ENCODE data around the gene SLCO3A1. TPM values are rescaled to one million over a fixed set of nuclear protein-coding genes. Genes with fewer than 3 reads are reported as not detected.

The SLCO3A1 gene
- total RNA-seq, 2 donors from 2014 or later, result 7.2 to 11.4 TPM

- Mint-ChIP-seq H3K27ac (no peak overlapping the region), H3K36me3 (ENCODE audit: low read depth) (no peaks in the 10 kb centered on the region), H3K4me1 (peaks cover under 1% of the 10 kb centered on the region), H3K9me3 (no peaks in the 10 kb centered on the region), H3K4me3 (no peak overlapping the region), H3K27me3 (ENCODE audit: insufficient read depth) (no peaks in the 10 kb centered on the region)
- Histone ChIP-seq H3K9ac (ENCODE audit: extremely low read depth, low read length, poor library complexity, severe bottlenecking) (no peak overlapping the region), H3K4me3 (ENCODE audit: low read length) (no peak overlapping the region), H3K27ac (ENCODE audit: low read depth, low read length) (no peak overlapping the region), H3K36me3 (ENCODE audit: control insufficient read depth, insufficient read depth, low read length) (no peaks in the 10 kb centered on the region), H3K4me1 (ENCODE audit: control insufficient read depth, insufficient read depth, low read length) (no peaks in the 10 kb centered on the region), H3K27me3 (ENCODE audit: control insufficient read depth, insufficient read depth, low read length, poor library complexity, severe bottlenecking) (no peaks in the 10 kb centered on the region), H3K9me3 (ENCODE audit: control insufficient read depth, low read length) (no peaks in the 10 kb centered on the region)
- peak; percentile 94 for DNase-seq
- WGBS, 2 experiments (ENCODE audit: insufficient coverage in 1 of 2, insufficient read length in 1 of 2), result 34 to 36% methylated on average over 9 to 10 of the region's 10 CpGs
- peak; percentile 93 for TF ChIP-seq CTCF (conservative IDR thresholded peaks at IDR 0.05)
Measured at GRCh38 chr15:92082006-92082843, 228.7 kb downstream of the SLCO3A1 start.

- Mint-ChIP-seq H3K27me3 (ENCODE audit: insufficient read depth) (no peaks in the 10 kb centered on the region), H3K4me1 (no peaks in the 10 kb centered on the region)
Measured at GRCh38 chr15:92083190-92083589, 229.7 kb downstream of the SLCO3A1 start.

GRCh38 chr15:92087211-92087610 is 233.7 kb downstream of the SLCO3A1 start:
- TF ChIP-seq CTCF (conservative IDR thresholded peaks at IDR 0.05), result no peak
- Mint-ChIP-seq H3K36me3 (ENCODE audit: low read depth) (no peaks in the 10 kb centered on the region), H3K27me3 (ENCODE audit: insufficient read depth) (no peaks in the 10 kb centered on the region), H3K4me3 (no peak overlapping the region), H3K9me3 (no peaks in the 10 kb centered on the region), H3K27ac (no peak overlapping the region), H3K4me1 (peaks cover 1% of the 10 kb centered on the region)
- Histone ChIP-seq H3K27me3 (ENCODE audit: control insufficient read depth, insufficient read depth, low read length, poor library complexity, severe bottlenecking) (no peaks in the 10 kb centered on the region), H3K4me3 (ENCODE audit: low read length) (no peak overlapping the region), H3K27ac (ENCODE audit: low read depth, low read length) (no peak overlapping the region), H3K9me3 (ENCODE audit: control insufficient read depth, low read length) (no peaks in the 10 kb centered on the region), H3K4me1 (ENCODE audit: control insufficient read depth, insufficient read depth, low read length) (no peaks in the 10 kb centered on the region), H3K9ac (ENCODE audit: extremely low read depth, low read length, poor library complexity, severe bottlenecking) (no peak overlapping the region), H3K36me3 (ENCODE audit: control insufficient read depth, insufficient read depth, low read length) (no peaks in the 10 kb centered on the region)
- no peak for DNase-seq
- WGBS, 2 experiments (ENCODE audit: insufficient coverage in 1 of 2, insufficient read length in 1 of 2), result 98 to 100% methylated on average over 1 to 2 of the region's 2 CpGs

More at GRCh38 chr15:92083190-92083589, 229.7 kb downstream of the SLCO3A1 start:
- H3K36me3 ChIP-seq (ENCODE audit: control insufficient read depth, insufficient read depth, low read length), result no peaks in the 10 kb centered on the region
- no peaks in the 10 kb centered on the region for H3K36me3 Mint-ChIP-seq (ENCODE audit: low read depth)
- TF ChIP-seq CTCF (conservative IDR thresholded peaks at IDR 0.05), result no peak
- no peaks in the 10 kb centered on the region for H3K4me1 ChIP-seq (ENCODE audit: control insufficient read depth, insufficient read depth, low read length)
- H3K27ac ChIP-seq (ENCODE audit: low read depth, low read length), result no peak overlapping the region
- no peak for DNase-seq
- no peak overlapping the region for H3K27ac Mint-ChIP-seq
- no peaks in the 10 kb centered on the region for H3K9me3 ChIP-seq (ENCODE audit: control insufficient read depth, low read length)
- H3K4me3 ChIP-seq (ENCODE audit: low read length), result no peak overlapping the region
- no peak overlapping the region for H3K9ac ChIP-seq (ENCODE audit: extremely low read depth, low read length, poor library complexity, severe bottlenecking)
- no peaks in the 10 kb centered on the region for H3K9me3 Mint-ChIP-seq
- H3K4me3 Mint-ChIP-seq, result no peak overlapping the region
- H3K27me3 ChIP-seq (ENCODE audit: control insufficient read depth, insufficient read depth, low read length, poor library complexity, severe bottlenecking), result no peaks in the 10 kb centered on the region
- 86 to 95% methylated on average over 2 to 4 of the region's 4 CpGs for WGBS, 2 experiments (ENCODE audit: insufficient coverage in 1 of 2, insufficient read length in 1 of 2)

Measured in endodermal cell (in vitro differentiated cells).